Measurements from ENCODE around the gene CALCOCO2. TPM values are rescaled to one million over a fixed set of nuclear protein-coding genes. Genes with fewer than 3 reads are reported as not detected.

Gene CALCOCO2
- total and polyA plus RNA-seq, 10 of the 15 experiments (the other 5 are each of a cell fraction or from before 2014, with no cell fraction given) = 20.2 to 138 (median 53.1) TPM

DNA sequence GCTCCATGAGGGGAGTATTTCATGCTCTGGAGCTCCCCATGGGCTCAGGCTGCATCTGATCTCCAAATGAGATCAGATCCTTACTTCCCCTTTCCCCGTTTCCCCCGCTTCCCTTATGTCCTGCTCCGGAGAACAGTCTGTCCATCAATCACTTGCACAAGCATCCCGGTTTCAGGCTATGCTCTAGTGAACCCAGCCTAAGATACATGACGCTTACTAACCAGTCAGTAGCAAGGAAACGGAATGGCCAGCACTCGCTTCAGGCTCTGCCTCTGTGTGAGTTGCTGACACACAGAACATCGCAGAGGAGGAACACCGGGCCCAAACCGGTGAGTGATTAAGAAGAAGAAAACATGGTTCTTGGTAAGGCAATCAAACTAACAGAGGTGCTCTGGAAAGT is 52.3 kb downstream of the CALCOCO2 start (continued):
- TF ChIP-seq, protein P1, sequence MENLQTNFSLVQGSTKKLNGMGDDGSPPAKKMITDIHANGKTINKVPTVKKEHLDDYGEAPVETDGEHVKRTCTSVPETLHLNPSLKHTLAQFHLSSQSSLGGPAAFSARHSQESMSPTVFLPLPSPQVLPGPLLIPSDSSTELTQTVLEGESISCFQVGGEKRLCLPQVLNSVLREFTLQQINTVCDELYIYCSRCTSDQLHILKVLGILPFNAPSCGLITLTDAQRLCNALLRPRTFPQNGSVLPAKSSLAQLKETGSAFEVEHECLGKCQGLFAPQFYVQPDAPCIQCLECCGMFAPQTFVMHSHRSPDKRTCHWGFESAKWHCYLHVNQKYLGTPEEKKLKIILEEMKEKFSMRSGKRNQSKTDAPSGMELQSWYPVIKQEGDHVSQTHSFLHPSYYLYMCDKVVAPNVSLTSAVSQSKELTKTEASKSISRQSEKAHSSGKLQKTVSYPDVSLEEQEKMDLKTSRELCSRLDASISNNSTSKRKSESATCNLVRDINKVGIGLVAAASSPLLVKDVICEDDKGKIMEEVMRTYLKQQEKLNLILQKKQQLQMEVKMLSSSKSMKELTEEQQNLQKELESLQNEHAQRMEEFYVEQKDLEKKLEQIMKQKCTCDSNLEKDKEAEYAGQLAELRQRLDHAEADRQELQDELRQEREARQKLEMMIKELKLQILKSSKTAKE (IDR thresholded peaks at IDR 0.05; ENCODE audit: low read depth, poor library complexity, severe bottlenecking) = no peak
- TF ChIP-seq, protein P2, sequence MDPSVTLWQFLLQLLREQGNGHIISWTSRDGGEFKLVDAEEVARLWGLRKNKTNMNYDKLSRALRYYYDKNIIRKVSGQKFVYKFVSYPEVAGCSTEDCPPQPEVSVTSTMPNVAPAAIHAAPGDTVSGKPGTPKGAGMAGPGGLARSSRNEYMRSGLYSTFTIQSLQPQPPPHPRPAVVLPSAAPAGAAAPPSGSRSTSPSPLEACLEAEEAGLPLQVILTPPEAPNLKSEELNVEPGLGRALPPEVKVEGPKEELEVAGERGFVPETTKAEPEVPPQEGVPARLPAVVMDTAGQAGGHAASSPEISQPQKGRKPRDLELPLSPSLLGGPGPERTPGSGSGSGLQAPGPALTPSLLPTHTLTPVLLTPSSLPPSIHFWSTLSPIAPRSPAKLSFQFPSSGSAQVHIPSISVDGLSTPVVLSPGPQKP (IDR thresholded peaks at IDR 0.05; ENCODE audit: low read depth, low read length) = no peak
- TF ChIP-seq, protein P3, sequence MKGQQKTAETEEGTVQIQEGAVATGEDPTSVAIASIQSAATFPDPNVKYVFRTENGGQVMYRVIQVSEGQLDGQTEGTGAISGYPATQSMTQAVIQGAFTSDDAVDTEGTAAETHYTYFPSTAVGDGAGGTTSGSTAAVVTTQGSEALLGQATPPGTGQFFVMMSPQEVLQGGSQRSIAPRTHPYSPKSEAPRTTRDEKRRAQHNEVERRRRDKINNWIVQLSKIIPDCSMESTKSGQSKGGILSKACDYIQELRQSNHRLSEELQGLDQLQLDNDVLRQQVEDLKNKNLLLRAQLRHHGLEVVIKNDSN (IDR thresholded peaks at IDR 0.05; ENCODE audit: borderline replicate concordance, extremely low read length, insufficient read depth, low read depth, low read length) = no peak
- TF ChIP-seq KAT2A (conservative IDR thresholded peaks at IDR 0.05; ENCODE audit: control insufficient read depth, low read depth, low read length) = no peak
- TF ChIP-seq ESRRA (IDR thresholded peaks at IDR 0.05; ENCODE audit: low read length) = no peak
- TF ChIP-seq, protein P4, sequence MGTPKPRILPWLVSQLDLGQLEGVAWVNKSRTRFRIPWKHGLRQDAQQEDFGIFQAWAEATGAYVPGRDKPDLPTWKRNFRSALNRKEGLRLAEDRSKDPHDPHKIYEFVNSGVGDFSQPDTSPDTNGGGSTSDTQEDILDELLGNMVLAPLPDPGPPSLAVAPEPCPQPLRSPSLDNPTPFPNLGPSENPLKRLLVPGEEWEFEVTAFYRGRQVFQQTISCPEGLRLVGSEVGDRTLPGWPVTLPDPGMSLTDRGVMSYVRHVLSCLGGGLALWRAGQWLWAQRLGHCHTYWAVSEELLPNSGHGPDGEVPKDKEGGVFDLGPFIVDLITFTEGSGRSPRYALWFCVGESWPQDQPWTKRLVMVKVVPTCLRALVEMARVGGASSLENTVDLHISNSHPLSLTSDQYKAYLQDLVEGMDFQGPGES (IDR thresholded peaks at IDR 0.05) = no peak
- TF ChIP-seq TARDBP (IDR thresholded peaks at IDR 0.05; ENCODE audit: borderline replicate concordance) = no peak
- TF ChIP-seq ZBED1 (IDR thresholded peaks at IDR 0.05; ENCODE audit: borderline replicate concordance) = no peak
- no peak for TF ChIP-seq TBL1XR1 (IDR thresholded peaks at IDR 0.05; ENCODE audit: low read depth, low read length)
